ENCODE results near the gene RPS4Y1.
"Not testable (repeated sequence)": the region's sequence is repeated elsewhere in the genome, so short reads cannot be mapped to it uniquely, and the experiment has no call there.

Gene RPS4Y1

DNA sequence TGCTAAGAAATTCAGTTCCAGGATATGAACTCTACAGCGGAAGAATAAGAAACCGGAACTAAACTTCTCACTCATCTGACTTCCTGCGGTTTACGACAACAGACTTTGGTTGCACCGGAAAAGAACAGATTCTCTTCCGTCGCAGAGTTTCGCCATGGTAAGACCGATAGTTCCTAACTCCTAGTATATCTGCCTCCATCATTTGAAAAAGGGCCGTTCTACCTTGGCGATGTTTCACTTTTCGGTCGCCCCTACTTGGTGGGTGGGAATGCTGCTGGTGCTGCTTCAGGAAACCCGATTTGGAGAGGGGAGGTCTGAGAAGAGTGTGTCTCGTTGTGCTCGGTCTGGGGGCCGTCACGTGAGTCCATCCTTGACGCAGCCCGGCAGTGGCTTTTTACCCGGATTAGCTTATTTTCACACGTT is at the start of gene RPS4Y1:
RPS4Y1 (plus strand) TSS at position 132 of the 423 bp plus-strand sequence; CDS start at position 155, 23 bp downstream.
- no peaks in the 10 kb centered on the region for H3K4me1 ChIP-seq (ENCODE audit: insufficient read depth, insufficient read length)
- no peaks in the 10 kb centered on the region for H3K9me3 ChIP-seq (ENCODE audit: insufficient read depth, low read length)
- H3K27me3 ChIP-seq (ENCODE audit: insufficient read depth, insufficient read length), result no peaks in the 10 kb centered on the region
- H3K4me3 ChIP-seq (ENCODE audit: insufficient read length, low read depth), result no peak within 1 kb of the TSS
- no peak for TF ChIP-seq ZNF274 (IDR thresholded peaks at IDR 0.05; ENCODE audit: low read depth, low read length)
- no peak for TF ChIP-seq YY1 (IDR thresholded peaks at IDR 0.05; ENCODE audit: insufficient read depth, insufficient read length)
- no peak for TF ChIP-seq SUZ12 (IDR thresholded peaks at IDR 0.05; ENCODE audit: extremely low read depth, insufficient read depth, insufficient read length)
- H3K9ac ChIP-seq (ENCODE audit: insufficient read length, low read depth), result no peak within 1 kb of the TSS
- H3K36me3 ChIP-seq (ENCODE audit: insufficient read depth, insufficient read length, low read length), result no peaks in the 10 kb centered on the region
- no peak for DNase-seq (ENCODE audit: low read depth, low spot score)

DNA sequence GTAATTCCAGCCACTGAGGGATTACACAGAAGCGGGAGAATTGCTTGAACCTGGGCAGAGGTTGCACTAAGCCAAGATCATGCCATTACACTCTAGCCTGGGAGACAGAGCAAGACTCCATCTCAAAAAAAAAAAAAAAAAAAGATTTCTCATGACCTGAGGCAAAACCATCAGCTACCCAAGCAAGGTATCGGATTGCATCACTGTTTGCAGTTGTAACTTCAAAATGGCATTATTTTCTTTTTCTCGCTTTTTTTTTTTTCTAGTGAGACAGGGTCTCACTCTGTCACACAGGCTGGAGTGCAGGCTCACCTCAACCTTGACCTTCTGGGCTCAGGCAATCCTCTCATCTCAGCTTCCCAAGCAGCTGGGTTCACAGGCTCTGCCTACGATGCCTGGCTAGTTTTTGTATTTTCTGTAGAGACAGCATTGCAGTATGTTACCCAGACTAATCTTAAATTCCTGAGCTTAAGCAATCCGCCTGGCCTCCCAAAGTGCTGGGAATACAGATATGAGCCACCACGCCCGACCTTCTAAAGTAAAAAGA is 44.4 kb upstream of the RPS4Y1 start:
- H3K4me3 ChIP-seq (ENCODE audit: insufficient read length, low read depth), result no peak overlapping the region
- DNase-seq (ENCODE audit: low read depth, low spot score), result no peak
- no peak overlapping the region for H3K9ac ChIP-seq (ENCODE audit: insufficient read length, low read depth)
- no peaks in the 10 kb centered on the region for H3K36me3 ChIP-seq (ENCODE audit: insufficient read depth, insufficient read length, low read length)
- no peaks in the 10 kb centered on the region for H3K4me1 ChIP-seq (ENCODE audit: insufficient read depth, insufficient read length)
- no peaks in the 10 kb centered on the region for H3K27me3 ChIP-seq (ENCODE audit: insufficient read depth, insufficient read length)
- TF ChIP-seq SUZ12 (IDR thresholded peaks at IDR 0.05; ENCODE audit: extremely low read depth, insufficient read depth, insufficient read length), result no peak
- no peak for TF ChIP-seq ZNF274 (IDR thresholded peaks at IDR 0.05; ENCODE audit: low read depth, low read length)
- TF ChIP-seq YY1 (IDR thresholded peaks at IDR 0.05; ENCODE audit: insufficient read depth, insufficient read length), result no peak
- H3K9me3 ChIP-seq (ENCODE audit: insufficient read depth, low read length), result no peaks in the 10 kb centered on the region

DNA sequence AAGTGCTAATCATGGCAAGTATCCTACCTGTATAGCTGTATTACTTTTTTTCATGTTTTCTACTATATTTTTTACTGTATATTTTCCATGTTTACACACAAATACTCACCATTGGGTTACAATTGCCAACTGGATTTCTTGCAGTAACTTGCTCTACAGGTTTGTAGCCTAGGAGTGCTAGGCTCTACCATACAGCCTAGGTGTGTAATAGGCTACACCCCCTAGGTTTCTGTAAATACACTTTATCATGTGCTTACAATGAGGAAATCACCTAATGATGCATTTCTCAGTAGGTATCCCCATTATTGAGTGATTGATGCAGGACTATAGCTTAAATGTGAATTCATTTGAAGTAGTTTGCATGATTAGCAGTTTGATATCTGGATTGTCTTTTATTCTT is 43.4 kb upstream of the RPS4Y1 start:
- Histone ChIP-seq H3K9ac (ENCODE audit: insufficient read length, low read depth) (no peak overlapping the region), H3K4me3 (ENCODE audit: insufficient read length, low read depth) (no peak overlapping the region), H3K4me1 (ENCODE audit: insufficient read depth, insufficient read length) (no peaks in the 10 kb centered on the region), H3K9me3 (ENCODE audit: insufficient read depth, low read length) (no peaks in the 10 kb centered on the region), H3K36me3 (ENCODE audit: insufficient read depth, insufficient read length, low read length) (no peaks in the 10 kb centered on the region), H3K27me3 (ENCODE audit: insufficient read depth, insufficient read length) (no peaks in the 10 kb centered on the region)
- TF ChIP-seq YY1 (IDR thresholded peaks at IDR 0.05; ENCODE audit: insufficient read depth, insufficient read length), result no peak
- no peak for DNase-seq (ENCODE audit: low read depth, low spot score)

DNA sequence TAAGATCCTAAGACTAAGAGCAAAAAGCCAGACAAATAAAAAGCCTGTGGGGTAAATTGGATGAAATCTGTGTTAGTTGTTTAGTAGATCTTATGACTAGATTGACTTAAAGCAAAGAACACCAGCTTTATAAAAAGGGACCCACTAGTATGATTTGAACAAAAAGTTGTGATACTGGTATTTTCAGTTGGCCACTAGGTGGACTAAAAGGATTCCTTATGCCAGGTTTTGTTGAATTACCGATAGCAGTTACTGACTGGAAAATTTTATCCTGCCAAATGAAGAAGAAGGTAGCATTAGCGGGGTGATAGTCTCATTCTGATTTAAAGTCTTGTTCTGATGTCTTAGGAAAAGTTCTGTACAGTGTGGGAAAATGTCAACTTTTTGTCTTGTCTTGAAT is 41.2 kb upstream of the RPS4Y1 start:
- H3K27me3 ChIP-seq (ENCODE audit: insufficient read depth, insufficient read length), result no peaks in the 10 kb centered on the region
- no peak for DNase-seq (ENCODE audit: low read depth, low spot score)
- H3K4me3 ChIP-seq (ENCODE audit: insufficient read length, low read depth), result no peak overlapping the region
- no peaks in the 10 kb centered on the region for H3K9me3 ChIP-seq (ENCODE audit: insufficient read depth, low read length)
- no peak overlapping the region for H3K9ac ChIP-seq (ENCODE audit: insufficient read length, low read depth)
- no peaks in the 10 kb centered on the region for H3K36me3 ChIP-seq (ENCODE audit: insufficient read depth, insufficient read length, low read length)
- H3K4me1 ChIP-seq (ENCODE audit: insufficient read depth, insufficient read length), result no peaks in the 10 kb centered on the region
- no peak for TF ChIP-seq ZNF274 (IDR thresholded peaks at IDR 0.05; ENCODE audit: low read depth, low read length)
- TF ChIP-seq SUZ12 (IDR thresholded peaks at IDR 0.05; ENCODE audit: extremely low read depth, insufficient read depth, insufficient read length), result no peak
- no peak for TF ChIP-seq YY1 (IDR thresholded peaks at IDR 0.05; ENCODE audit: insufficient read depth, insufficient read length)

DNA sequence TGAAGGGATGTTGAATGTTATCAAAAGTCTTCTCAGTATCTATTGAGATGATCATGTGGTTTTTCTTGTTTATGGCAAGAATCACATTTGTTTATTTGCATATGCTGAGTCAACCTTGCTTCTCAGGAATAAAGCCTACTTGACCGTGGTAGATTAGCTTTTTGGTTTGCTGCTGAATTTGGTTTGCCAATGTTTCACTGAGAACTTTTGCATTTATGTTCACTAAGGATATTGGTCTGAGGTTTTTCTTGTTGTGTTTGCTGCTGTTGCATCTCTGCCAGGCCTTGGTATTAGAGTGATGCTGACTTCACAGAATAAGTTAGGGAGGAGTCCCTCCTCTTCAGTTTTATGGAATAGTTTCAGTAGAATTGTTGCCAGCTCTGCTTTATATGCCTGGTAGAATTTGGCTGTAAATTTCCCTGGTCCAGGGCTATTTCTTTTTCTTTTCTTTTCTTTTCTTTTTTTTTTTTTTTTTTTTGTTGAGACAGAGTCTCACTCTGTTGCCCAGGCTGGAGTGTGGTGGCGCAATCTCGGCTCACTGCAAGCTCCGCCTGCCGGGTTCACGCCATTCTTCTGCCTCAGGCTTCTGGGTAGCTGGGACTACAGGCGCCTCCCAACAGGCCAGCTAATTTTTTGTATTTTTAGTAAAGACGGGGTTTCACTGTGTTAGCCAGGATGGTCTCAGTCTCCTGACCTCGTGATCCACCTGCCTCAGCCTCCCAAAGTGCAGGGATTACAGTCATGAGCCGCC is 24.1 kb upstream of the RPS4Y1 start:
- H3K9ac ChIP-seq (ENCODE audit: insufficient read length, low read depth); H3K36me3 ChIP-seq (ENCODE audit: insufficient read depth, insufficient read length, low read length); H3K9me3 ChIP-seq (ENCODE audit: insufficient read depth, low read length); H3K27me3 ChIP-seq (ENCODE audit: insufficient read depth, insufficient read length); H3K4me3 ChIP-seq (ENCODE audit: insufficient read length, low read depth); DNase-seq (ENCODE audit: low read depth, low spot score); H3K4me1 ChIP-seq (ENCODE audit: insufficient read depth, insufficient read length): not testable (repeated sequence)

DNA sequence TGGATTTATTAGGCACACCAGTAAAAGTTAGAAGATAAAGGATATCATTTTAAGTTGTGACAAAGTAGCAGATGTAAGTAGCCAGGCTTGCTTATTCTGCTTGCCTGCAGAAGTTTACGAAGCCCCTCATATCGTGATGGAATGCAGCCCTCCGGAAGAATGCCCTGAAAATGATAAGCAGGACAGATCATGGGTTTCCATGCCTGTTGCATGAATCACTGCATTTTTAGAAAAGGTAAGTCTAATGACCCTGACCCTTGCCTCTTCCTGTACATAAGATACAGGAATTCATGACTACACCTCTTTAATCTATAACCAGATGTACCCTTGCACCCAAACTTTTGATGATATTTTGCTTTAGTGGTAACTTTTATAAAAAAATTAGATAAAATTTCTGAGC is 16.9 kb upstream of the RPS4Y1 start:
- DNase-seq (ENCODE audit: low read depth, low spot score), result no peak
- Histone ChIP-seq H3K27me3 (ENCODE audit: insufficient read depth, insufficient read length) (no peaks in the 10 kb centered on the region), H3K36me3 (ENCODE audit: insufficient read depth, insufficient read length, low read length) (no peaks in the 10 kb centered on the region), H3K9ac (ENCODE audit: insufficient read length, low read depth) (no peak overlapping the region), H3K4me1 (ENCODE audit: insufficient read depth, insufficient read length) (no peaks in the 10 kb centered on the region), H3K9me3 (ENCODE audit: insufficient read depth, low read length) (no peaks in the 10 kb centered on the region), H3K4me3 (ENCODE audit: insufficient read length, low read depth) (no peak overlapping the region)
- TF ChIP-seq YY1 (IDR thresholded peaks at IDR 0.05; ENCODE audit: insufficient read depth, insufficient read length), result no peak
- no peak for TF ChIP-seq ZNF274 (IDR thresholded peaks at IDR 0.05; ENCODE audit: low read depth, low read length)
- no peak for TF ChIP-seq SUZ12 (IDR thresholded peaks at IDR 0.05; ENCODE audit: extremely low read depth, insufficient read depth, insufficient read length)

DNA sequence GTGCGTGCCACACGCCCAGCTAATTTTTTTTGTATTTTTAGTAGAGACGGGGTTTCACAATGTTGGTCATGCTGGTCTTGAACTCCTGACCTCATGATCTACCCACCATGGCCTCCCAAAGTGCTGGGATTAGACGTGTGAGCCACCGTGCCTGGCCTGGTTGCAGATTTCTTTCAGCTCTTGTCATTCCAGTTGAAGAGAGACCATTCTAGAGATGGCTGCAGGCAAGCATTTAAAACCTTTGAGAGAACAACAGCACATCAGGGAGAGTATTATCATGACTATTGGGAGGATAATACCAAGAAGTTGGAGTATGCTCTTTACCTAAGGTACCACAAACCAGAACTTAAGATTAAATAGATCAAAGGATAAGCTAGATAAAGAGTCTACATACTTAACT is 12.9 kb upstream of the RPS4Y1 start:
- peak; percentile 28 for DNase-seq (ENCODE audit: low read depth, low spot score)
- Histone ChIP-seq H3K4me1 (ENCODE audit: insufficient read depth, insufficient read length) (no peaks in the 10 kb centered on the region), H3K36me3 (ENCODE audit: insufficient read depth, insufficient read length, low read length) (no peaks in the 10 kb centered on the region), H3K9ac (ENCODE audit: insufficient read length, low read depth) (no peak overlapping the region), H3K9me3 (ENCODE audit: insufficient read depth, low read length) (no peaks in the 10 kb centered on the region), H3K4me3 (ENCODE audit: insufficient read length, low read depth) (no peak overlapping the region), H3K27me3 (ENCODE audit: insufficient read depth, insufficient read length) (no peaks in the 10 kb centered on the region)
- TF ChIP-seq YY1 (IDR thresholded peaks at IDR 0.05; ENCODE audit: insufficient read depth, insufficient read length) (no peak), ZNF274 (IDR thresholded peaks at IDR 0.05; ENCODE audit: low read depth, low read length) (no peak), SUZ12 (IDR thresholded peaks at IDR 0.05; ENCODE audit: extremely low read depth, insufficient read depth, insufficient read length) (no peak)

Measured in NT2/D1 (cell line).